ENCODE results near the gene PTGES3.

GRCh38 chr12:56629459-56630179, 58.5 kb downstream of the PTGES3 start:
- no peak for TF ChIP-seq POLR2A (IDR thresholded peaks at IDR 0.05)
- TF ChIP-seq, protein P1, sequence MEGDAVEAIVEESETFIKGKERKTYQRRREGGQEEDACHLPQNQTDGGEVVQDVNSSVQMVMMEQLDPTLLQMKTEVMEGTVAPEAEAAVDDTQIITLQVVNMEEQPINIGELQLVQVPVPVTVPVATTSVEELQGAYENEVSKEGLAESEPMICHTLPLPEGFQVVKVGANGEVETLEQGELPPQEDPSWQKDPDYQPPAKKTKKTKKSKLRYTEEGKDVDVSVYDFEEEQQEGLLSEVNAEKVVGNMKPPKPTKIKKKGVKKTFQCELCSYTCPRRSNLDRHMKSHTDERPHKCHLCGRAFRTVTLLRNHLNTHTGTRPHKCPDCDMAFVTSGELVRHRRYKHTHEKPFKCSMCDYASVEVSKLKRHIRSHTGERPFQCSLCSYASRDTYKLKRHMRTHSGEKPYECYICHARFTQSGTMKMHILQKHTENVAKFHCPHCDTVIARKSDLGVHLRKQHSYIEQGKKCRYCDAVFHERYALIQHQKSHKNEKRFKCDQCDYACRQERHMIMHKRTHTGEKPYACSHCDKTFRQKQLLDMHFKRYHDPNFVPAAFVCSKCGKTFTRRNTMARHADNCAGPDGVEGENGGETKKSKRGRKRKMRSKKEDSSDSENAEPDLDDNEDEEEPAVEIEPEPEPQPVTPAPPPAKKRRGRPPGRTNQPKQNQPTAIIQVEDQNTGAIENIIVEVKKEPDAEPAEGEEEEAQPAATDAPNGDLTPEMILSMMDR (IDR thresholded peaks at IDR 0.05) = no peak

Measured in testis (tissue), 2 donors.